Right atrium auricular region (tissue), 2 donors: ENCODE measurements around the gene CRNKL1. TPM values are rescaled to one million over a fixed set of nuclear protein-coding genes. Genes with fewer than 3 reads are reported as not detected.
A peak's percentile ranks its signal among the peaks of the same experiment; 100 is the strongest.

Source experiments
- DNase-seq: peaks from one replicate; pipeline ENCODE4 v3.0.0-alpha.2; 2019; ENCODE audit warnings: low spot score
- H3K27ac ChIP-seq, 2 donors: fragments of 200-600 bp; sonication (generic); 1 replicate in 1 of 2; 2 replicates in 1 of 2; pipeline ENCODE4 v1.5.1; 2016 to 2019
- H3K27me3 ChIP-seq, 2 donors: fragments of 200-600 bp; sonication (generic); one replicate each; pipeline versions ENCODE4 v1.5.1 to v1.6.0; 2017 to 2019
- H3K36me3 ChIP-seq: fragments of 200-600 bp; sonication (generic); one replicate; pipeline ENCODE4 v1.5.1; 2016
- H3K4me1 ChIP-seq, 2 donors: fragments of 200-600 bp; sonication (generic); one replicate each; pipeline versions ENCODE4 v1.5.1 to v1.6.0; 2017 to 2019
- H3K4me3 ChIP-seq, 2 donors: fragments of 200-600 bp; sonication (generic); 1 replicate in 1 of 2; 2 replicates in 1 of 2; pipeline ENCODE4 v1.5.1; 2017 to 2019; ENCODE audit warnings: mild to moderate bottlenecking in 1 of 2, moderate library complexity in 1 of 2
- H3K9me3 ChIP-seq, 2 donors: fragments of 200-600 bp; sonication (generic); one replicate each; pipeline ENCODE4 v1.5.1; 2019
- CTCF ChIP-seq, 2 donors: fragments of 200-600 bp; sonication (generic); IDR thresholded peaks; one replicate each; pipeline ENCODE4 v1.5.1; 2019; ENCODE audit warnings: antibody characterized with exemption in 2 of 2
- total RNA-seq, 2 donors: library from RNA; depleted of rRNA; stranded (reverse); fragments of >200 nt; gene quantifications; one replicate each; pipeline ENCODE4 v1.1.0, GENCODE V29; 2016

CRNKL1 gene
- 10 to 100 TPM; 12.5 to 14.9 TPM for total RNA-seq

DNA sequence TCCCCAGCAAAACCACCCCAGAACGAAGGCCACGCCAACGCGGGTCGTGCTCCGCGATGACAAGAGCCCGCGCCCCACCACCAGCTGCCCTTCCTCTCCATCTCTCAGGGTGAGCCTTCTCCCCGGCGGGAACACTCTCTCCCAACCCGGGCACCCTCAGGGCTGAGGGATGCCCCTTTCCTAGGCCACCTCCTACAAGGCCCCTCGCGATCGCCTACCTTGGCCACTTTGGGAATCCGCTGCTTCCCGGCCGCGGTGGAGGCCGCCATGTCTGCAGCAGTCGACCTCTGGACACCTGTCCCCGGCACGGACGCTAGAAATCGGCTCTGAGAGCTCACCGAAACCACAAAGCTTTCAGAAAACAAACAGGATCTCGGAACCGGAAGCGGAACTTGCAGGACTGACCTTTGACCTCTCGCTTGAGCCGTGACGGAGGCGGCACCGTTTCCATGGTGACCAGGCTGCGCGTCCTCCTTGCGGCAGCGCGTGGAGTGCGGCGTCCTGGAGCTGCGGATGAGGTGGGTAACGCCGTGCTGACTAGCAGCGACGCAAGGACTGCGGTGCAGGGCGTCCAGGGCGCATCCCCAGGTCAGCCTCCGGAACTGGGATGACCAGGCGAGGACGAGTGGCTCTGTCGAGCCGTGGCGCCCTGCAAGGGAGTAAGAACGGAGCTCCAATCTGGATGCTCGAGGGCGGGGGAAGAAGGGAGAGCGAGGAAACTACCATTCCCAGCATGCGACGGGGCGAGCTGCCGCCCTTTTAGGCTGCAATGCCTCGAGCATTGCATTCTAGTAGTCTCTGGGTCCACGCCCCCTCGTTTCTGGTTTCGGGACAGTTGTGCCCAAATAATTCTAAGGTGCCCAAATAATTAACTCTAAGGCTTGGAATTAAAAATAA is at the start of gene CRNKL1, which contains the start of gene CFAP61:
CRNKL1 (minus strand) TSS at position 393 of the 897 bp plus-strand sequence; CDS start at position 269, 124 bp downstream.
CFAP61 (plus strand) TSS at position 459 of the 897 bp plus-strand sequence. CDS start 4,122 bp downstream, outside the sequence.
- H3K27ac ChIP-seq = peak within 1 kb of the TSS; percentile 63 to 89
- H3K9me3 ChIP-seq = no peaks in the 10 kb centered on the region
- H3K36me3 ChIP-seq = peaks cover 34% of the 10 kb centered on the region
- no peaks in the 10 kb centered on the region for H3K27me3 ChIP-seq
- peak in 1 of 2 donors; percentile 12 for TF ChIP-seq CTCF (IDR thresholded peaks at IDR 0.05)
- DNase-seq = peak; percentile 98
- H3K4me3 ChIP-seq = peak within 1 kb of the TSS; percentile 75 to 98
- peaks cover 0 to 14% of the 10 kb centered on the region in 2 donors for H3K4me1 ChIP-seq

DNA sequence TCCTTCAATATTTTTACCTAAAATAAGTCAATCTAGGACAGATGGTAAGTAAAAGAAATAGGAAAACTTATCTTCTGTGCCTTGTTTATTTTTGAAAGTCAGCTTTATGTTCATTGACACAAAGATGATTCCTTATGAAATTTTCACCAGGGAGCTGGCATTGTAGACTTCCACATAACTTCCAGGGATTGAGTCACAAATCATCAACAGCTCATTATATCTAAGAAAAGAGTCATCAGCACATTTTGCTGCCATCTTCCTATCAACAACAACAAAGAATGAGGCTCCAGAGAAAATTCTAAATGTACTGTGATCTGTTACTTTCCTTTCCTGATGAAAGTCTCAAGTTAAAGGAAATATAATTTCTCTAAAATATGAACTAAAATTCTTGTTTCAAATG is 48.6 kb upstream of the CRNKL1 start:
- Histone ChIP-seq H3K27ac (no peak overlapping the region), H3K36me3 (no peaks in the 10 kb centered on the region), H3K9me3 (no peaks in the 10 kb centered on the region), H3K4me1 (no peaks in the 10 kb centered on the region), H3K27me3 (no peaks in the 10 kb centered on the region), H3K4me3 (no peak overlapping the region)
- TF ChIP-seq CTCF (IDR thresholded peaks at IDR 0.05) = no peak
- no peak for DNase-seq

DNA sequence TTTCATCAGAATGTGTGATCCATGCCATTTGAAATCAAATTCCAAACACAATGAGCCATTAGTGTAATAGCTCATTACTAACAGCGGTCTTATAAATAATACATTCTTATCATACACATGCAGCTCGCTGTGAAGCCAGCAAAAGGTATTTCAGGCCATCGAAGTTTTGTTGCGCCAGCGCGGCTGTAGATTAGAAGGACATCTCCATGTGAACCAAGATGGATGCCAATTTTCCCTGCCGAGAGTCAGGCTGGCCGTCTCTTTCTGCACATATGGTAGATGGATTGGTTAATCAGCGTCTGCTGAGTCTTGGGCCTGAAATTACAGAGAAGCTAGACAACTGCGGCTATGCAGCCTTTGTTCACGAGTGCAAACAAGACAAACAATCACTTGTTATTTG is 44.2 kb upstream of the CRNKL1 start:
- Histone ChIP-seq H3K4me3 (no peak overlapping the region), H3K36me3 (no peaks in the 10 kb centered on the region), H3K27ac (no peak overlapping the region), H3K27me3 (no peaks in the 10 kb centered on the region), H3K4me1 (no peaks in the 10 kb centered on the region), H3K9me3 (no peaks in the 10 kb centered on the region)
- TF ChIP-seq CTCF (IDR thresholded peaks at IDR 0.05) = no peak
- DNase-seq = no peak

DNA sequence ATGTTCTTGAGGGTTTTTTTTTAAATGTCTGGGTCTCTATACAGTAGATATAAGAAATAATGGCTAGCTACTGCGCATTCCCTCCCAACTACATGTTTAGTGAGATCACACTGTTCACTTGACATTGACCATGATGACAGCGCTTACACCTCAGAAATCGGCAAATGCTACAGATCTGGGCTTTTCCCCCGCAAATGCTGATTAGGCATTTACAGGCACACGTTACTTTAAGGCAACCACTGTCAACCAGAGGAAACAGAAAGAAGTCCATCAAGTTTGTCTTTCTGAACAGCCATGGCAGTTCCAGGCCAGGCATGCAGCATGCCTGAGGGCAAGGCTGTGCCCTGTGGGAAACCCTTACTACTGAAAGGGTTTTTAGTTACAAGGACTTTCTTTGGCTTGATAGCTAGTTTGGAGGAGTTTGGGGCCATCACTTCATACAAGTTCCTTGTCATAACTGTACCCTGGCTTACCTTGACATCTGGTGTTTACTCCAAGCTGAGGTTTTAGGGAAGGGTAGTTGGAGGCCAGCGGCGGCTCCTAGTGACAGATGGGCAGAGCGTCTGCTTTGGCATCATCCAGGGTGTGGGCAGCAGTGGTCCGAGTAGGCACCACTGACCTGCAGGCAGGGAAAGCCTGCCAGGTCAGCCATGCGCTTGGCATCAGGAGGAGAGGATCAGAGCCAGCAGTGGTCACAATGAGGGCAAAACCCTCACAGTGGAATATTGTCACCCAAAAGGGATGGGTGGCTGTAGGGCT is 43.0 kb upstream of the CRNKL1 start:
- Histone ChIP-seq H3K36me3 (no peaks in the 10 kb centered on the region), H3K27ac (no peak overlapping the region), H3K27me3 (no peaks in the 10 kb centered on the region)

DNA sequence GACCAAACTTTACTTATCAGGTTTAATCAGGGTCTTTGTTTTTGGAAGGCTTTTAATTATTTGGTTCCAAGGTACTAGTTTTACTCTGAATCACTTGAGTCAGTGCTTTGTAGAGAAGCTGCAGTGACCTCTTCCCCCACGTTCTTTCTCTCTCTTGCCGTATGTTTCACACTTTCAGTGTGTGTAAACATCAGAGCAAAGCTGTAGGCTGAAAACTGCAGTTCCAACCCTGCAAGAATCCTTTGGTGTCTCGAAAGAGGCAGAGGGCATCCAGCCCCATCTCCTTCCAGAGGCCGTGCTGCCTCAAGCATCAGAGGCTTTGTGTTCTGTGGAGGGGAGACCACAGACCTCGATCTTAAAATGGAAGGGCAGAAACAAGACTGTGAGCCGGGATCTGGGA is 42.1 kb upstream of the CRNKL1 start:
- Histone ChIP-seq H3K9me3 (no peaks in the 10 kb centered on the region), H3K27ac (no peak overlapping the region), H3K36me3 (no peaks in the 10 kb centered on the region), H3K27me3 (no peaks in the 10 kb centered on the region), H3K4me1 (no peaks in the 10 kb centered on the region), H3K4me3 (no peak overlapping the region)
- TF ChIP-seq CTCF (IDR thresholded peaks at IDR 0.05) = no peak
- no peak for DNase-seq

More for the DNA sequence above, 43.0 kb upstream of the CRNKL1 start:
- Histone ChIP-seq H3K9me3 (no peaks in the 10 kb centered on the region), H3K4me1 (no peaks in the 10 kb centered on the region), H3K4me3 (no peak overlapping the region)
- DNase-seq = no peak
- TF ChIP-seq CTCF (IDR thresholded peaks at IDR 0.05) = no peak
